GM19324 (cell line): ENCODE measurements around the gene KCNH2.

Experiments
- ATAC-seq: cut with Tn5 transposase; IDR thresholded peaks from one replicate; pipeline ENCODE4 v1.9.1; 2021; ENCODE audit warnings: mild to moderate bottlenecking, moderate library complexity; ENCODE audit not compliant: unreplicated experiment, low FRiP score

The KCNH2 gene

DNA sequence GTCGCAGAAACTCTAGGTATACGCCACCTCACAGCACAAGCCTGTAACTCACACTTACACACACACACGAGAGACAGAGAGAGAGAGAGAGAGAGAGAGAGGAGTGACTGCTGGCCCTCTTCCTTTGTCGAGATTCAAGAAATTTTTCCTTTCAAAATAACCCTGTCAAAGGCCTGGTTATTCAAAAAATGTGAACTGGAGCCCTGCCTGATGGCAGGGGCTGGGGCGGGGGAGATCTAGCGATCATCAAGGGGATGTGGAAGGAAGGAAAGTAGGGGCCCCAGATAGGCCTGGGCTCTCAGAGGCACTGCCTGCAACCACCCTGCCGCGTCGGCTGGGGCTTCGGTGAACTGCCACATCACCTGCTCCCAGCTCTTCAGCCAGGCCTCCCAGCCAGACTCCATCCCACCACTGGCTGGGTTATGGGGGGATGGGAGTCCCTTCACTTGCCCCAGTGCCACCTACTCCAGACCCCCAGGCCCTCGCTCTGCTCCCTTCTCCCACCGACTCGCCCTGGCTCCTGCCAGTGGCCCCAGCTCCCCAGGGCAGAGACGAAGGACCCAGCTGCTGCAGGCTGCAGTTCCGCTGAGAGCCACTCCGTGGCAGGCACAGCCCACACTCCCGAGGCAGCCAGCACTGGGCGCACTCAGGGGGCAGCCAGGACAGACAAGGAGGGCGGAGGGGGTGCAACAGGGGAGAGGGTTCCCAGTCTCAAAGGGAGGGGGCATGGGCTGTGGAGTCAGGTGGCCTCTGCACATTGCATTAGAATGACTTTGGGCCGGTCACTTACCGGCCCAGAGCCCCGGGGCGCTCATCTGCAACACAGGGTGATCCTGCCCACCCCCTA, 15.3 kb downstream of the KCNH2 start:
- peak; percentile 59 for ATAC-seq

DNA sequence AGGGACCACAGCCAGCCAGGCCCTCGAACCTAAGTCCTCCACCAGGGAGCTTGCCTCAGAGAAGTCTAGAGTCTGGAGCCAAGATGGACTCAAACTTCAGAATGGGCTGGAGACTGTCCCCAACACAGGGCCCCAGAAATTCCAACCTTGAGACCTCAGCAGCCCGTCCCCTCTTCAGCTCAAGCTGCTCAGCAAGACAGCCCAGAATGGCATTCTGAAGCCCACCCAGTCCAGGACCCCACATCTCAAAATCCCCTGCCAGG, 15.9 kb downstream of the KCNH2 start:
- ATAC-seq = no peak

DNA sequence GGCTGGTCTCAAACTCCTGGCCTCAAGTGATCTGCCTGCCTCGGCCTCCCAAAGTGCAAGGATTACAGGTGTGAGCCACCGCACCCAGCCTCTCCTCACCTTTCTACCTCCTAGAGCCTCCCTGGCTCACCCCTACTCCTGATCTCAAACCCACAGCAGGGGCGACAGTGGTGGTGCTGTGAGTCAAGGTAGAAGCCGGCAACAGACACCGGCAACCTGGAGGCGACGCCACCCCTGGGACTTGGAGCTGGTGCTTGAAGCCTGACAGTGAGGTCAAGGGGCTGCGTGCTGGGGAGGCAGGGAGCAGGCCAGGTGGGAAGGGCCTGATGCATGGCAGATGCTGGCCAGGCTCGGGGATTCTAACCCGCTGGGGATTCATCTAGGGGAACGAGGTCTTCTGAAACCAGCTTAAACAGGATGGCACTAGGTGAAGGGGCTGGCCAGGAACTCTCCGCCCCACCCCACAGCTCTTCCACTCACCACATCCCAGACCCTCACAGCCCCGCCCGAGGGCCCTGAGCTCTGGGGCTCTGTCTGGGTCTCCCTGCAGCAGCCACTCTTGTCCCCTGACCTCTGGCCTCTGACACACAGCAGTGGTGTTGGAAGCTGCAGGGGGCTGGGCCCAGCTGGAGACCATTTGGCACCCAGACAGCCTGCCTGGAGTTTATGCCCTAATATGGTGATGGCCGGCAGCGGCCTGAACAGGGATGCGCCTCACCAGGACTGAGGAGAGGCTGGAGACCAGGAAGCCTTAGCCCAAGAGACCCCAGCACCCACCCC, 16.4 kb downstream of the KCNH2 start:
- no peak for ATAC-seq

DNA sequence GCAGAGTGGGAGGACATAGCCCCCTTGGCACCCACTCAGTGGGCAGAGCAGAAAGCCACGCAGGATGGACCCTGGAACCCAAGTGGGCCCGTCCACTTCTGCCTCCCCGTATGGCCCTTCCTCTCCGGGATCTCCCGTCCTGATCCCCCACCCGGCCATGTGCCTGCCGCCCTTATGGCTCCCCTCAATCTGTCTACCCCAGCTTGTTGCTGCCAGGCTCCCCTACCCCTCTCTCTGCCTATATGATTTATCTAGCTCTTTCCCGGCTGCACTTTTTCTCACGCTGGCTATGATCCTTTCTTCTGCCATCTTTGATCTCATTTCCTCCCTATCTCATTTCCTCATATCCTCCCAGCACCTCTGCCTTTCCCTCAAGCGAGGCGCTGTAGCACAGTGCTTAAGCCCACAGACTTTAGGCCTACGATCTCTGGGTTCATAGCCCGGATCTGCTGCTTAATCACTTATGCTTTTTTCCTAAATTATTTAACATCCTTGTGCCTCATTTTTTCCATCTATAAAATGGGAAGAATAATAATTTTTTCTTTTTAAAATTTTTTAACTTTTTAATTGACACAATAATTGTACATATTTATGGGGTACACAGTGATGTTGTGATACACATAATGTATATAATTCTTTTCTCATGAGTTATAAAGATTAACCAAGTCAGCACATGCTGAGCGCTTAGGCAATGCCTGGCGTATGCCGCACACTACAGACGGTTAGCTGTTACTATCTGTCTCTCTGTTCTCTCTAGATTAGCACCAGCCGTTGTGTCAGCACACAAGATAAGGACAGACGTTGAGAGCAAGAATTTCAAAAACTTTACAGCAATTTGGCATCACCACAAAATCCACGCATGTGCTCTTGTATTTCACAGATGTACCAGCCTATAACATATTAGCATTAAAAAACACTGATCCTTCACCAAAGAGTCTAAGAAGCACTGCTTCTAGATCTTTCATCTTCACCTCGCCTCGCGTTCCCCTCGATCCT, 18.1 kb downstream of the KCNH2 start:
- no peak for ATAC-seq

DNA sequence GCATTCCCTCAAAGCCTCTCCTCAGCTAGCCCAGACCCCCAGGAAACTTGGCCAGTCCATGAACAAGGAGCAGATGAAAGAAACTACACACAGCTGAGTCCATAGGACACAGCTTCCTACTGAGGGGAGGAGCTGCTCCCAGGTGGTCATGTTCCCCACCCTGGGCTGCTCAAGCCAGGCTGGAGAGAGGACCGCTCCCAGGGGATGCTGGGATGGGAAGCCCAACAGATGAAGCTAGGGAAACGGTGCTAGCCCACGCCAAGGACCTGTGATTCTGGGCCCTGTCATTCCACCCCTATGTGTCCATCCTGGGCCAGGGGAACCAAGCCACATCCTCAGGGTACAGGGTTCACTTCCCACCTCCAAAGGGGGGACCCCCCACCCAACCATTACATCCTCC, 19.0 kb downstream of the KCNH2 start:
- no peak for ATAC-seq

DNA sequence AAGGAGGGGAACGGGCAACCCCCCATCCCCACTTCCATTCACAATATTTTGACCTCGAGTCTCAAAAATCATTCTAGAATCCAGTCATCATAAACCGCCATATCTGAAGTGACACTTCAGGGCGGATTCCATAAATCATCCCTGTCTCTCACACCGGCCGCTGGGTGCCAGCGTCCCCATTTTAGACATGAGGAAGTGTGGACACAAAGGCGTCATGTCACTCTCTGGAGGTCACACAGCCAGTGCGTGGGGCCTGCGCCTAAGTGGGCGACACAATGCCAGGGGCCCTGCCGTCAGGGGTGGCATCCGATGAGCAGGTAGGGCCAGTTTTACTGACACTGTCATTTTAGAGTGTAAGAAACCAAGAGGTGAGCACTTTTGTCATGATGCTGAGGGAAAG, 19.5 kb downstream of the KCNH2 start:
- no peak for ATAC-seq

DNA sequence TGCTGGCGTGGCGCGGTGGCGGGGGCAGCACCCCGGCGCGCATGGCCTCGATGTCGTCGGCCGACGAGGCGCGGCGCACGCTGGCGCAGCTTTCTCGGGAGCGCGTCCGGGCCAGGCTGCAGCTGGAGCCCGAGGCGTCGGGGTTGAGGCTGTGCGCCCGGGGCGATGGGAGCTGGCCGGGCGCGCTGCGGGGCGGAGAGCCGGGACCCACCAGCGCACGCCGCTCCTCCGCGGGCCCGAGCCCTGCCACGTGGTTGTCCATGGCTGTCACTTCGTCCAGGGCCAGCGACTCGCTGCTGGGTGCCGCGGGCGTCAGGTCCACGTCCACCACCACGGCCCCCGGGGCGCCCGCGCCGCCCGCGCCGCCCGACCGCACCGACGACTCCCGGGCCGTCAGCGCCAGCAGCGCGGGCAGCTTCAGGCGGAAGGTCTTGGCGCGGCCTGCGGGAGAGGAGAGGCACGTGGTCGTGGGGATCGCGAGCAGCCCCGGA, 20.0 kb downstream of the KCNH2 start:
- ATAC-seq = no peak

DNA sequence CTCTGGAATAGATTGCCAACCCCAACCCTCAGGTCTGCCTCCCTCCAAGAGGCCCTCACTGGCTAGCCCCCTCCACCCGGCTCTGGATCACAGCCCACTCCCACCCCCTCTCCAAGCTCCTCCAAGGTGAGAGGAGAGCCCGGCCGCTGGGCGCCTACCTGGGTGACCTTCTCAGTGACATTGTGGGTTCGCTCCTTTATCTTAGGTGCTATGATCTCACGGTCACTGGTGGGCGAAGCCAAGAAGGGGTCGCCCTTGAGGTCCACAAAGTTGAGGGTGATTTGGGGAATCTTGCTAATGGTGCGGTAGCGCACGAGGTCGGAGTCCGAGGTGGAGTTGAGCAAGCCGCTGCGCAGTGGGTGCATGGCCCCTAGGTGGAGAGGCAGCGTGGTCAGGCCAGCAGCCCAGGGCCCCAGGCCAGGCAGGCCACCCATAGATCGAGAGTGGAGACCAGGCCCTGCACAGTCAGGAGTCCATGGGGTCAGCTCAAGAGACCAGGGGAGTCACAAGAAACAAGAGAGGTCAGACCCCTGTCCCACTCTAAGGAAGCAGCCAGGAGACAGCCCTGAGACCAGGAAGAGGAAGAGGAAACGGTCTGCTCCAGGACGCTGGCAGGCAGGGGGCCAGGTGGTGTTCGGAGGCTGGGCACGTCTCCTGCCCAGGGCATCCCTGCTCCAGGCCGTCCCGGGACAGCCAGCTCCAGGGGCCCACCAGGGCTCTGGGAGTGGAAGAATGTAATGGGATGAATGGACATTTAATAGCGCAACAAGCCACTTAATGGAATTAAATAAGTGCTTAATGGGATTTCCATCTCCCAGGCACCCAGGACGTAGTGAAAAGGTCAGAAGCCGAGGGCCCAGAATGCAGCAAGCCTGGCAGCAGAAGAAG, 20.7 kb downstream of the KCNH2 start:
- no peak for ATAC-seq

DNA sequence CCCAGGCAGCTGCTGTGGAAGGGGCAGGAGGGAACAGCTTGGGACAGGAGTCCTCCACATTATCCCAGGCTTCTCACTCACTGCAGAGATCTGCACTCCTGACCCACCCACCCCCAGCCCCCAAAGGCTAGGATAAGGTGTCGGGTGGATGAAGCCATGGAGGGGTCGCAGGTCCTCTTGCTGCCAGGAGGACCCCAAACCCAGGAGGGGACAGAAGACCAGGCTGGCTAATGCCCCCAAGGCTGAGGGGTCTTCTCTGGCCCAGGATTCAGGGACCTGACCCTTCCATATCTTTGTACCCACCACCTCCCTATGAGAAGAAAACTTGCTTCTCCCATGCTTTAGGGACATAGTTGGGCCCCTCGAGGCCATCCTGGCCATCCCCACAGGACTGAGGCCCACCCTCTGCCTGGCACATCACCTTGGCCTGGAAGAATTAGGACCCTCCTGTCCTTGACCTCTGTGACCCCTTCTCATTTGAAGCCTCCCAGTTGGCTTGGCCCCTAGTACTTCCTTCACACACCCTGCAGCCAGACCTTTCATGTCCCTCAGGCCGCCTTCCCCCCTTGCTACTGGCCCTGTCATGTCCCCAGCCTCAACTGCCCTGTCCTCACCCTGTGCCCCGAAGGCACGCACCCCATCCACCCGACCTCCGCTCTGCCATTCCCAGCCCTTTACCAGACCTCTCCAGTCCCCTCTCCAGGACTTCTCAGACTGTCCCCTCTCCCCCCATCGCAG, 21.6 kb downstream of the KCNH2 start:
- no peak for ATAC-seq

DNA sequence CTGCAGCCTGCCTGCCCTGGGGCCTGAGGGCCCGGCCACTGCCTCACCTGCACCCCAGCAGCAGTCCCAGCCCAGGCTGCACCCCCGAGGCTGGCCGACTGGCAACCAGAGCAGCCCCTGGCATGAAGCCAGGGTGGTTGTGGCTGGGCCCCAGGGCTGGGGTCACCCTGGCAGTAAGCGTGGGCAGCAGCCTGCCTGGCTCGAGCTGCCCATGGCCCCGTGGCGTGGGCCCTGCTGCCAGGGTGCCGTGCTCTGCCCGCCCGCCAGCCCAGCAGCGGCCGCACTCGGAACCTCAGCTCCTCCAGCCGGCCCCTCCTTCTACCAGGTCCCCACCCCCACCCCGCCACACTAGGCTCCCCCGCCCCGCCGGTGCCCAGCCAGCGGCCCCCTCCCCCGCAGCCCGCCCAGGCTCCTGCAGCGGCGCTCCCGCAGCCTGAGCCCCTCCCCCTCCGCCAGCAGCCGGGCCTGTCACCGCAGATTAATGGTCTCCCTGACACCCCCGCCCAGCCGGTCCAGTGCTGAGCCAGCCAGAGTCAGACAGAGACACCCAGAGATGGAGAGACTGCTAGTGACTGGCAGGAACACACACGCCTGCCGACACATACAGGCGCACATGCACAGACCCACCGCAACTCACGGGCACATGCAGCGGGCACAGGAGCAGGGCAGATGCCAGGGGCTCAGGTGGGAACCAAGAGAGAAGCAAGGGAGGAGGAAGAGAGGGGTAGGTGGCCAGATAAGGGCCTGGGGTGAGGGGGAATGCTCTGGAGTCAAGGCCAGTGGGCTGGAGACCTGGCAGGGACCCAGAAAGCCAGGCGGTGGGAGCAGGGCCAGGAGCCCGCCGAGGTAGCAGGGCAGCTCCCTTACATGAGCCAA, 22.4 kb downstream of the KCNH2 start:
- ATAC-seq = no peak

DNA sequence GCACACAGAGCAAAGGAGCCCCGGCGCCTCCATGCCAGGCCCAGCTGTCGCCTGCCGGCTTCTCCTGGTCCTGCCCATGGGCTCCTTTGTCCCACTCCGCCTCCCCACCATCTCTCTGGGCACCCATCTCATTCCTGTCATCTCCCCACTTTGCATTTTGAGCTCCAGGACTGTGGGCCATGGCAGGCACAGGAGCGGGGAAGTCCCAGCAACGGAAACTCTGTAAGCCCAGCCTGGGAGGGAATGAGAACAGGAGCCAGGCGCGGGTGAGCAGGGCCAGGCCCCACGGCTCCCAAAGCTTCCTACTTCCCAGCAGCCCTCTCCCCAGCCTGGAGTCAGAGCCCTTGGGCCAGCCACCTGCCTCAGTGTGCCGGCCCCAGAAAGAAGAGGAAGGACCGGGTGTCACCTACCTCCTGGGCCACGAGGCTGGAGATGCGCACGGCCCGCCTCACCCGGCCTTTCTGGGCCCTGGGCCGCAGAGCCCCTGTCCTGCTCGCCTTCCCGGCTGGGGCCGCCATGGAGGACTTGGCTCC, 23.1 kb downstream of the KCNH2 start:
- no peak for ATAC-seq

DNA sequence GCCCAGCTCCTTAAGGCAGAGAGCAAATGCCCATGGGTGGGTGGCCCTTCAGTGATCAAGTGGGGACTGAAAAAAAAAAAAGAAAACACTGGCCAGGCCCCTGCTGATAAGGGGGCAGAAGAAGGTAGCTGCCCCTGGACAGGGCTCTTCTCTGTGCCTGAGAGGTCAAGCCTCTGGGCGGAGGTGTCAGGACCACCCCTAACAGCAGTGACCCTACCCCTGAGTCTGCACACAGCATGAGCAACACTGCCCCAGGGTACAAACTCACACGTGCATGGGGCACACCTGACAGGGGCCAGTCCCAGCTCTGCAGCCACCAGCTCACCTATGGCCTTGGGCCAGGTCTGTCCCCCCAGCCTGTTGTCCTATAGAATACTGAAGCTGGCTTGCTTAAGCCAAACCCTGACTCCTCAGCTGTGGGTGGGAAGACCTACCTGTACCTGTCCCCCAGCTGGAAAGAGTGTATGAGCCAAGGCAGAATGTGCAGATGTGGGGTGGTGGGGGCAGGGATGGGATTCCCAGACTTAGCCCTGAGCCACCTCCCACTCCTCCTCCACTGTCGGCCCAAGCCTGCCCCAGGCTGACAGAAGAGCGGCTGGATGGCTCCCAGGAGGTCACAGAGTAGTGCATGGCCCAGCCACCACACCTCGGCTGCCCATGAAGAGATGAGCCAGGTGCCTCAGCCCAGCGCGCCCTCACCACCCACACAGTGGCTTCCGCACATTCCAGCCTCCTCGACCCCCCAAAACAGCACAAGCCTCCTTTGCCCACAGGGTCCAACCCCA, 23.7 kb downstream of the KCNH2 start:
- ATAC-seq = no peak

DNA sequence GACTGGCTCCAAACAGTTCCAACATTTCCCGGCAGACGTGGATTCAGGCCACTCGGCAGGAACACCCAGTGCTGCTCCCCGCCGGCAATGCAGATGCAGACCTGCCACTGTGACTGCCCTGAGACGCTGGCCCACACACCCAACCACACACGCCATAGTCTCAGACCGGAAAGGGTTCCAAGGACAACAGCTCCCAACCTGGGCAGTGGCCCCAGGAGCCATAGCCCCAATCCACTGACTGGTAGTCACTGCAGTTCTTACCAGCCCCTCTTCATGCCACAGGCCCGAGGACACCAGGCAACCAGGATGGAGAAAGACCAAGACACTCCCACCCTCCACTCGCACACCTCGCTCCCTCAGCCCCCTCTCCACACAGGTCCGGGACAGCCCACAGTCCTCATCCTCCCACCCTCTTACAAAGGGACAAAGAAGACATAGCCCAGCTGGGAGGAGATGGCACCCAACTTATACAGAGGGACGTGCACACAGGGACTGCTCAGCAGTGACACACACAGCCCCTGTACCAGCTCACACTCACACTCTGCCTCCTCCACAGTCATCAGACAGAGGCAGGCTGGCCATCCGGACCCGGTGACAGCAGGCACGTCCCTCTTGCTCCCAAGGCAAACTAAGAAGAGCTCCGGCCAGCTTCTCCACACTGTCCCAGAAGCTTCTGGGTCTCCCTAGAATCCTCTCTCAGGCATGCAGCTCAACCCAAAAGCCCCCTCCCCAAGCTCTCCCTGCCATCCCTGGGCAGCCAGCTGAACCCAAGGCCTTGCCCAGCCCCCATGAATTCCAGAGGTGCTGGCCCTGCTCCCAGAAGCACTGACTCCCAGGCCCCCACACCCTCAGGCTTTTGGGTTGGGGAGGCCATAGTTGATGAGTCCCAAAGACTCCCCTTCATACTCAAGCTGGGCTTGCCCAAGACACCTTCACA, 24.8 kb downstream of the KCNH2 start:
- no peak for ATAC-seq

DNA sequence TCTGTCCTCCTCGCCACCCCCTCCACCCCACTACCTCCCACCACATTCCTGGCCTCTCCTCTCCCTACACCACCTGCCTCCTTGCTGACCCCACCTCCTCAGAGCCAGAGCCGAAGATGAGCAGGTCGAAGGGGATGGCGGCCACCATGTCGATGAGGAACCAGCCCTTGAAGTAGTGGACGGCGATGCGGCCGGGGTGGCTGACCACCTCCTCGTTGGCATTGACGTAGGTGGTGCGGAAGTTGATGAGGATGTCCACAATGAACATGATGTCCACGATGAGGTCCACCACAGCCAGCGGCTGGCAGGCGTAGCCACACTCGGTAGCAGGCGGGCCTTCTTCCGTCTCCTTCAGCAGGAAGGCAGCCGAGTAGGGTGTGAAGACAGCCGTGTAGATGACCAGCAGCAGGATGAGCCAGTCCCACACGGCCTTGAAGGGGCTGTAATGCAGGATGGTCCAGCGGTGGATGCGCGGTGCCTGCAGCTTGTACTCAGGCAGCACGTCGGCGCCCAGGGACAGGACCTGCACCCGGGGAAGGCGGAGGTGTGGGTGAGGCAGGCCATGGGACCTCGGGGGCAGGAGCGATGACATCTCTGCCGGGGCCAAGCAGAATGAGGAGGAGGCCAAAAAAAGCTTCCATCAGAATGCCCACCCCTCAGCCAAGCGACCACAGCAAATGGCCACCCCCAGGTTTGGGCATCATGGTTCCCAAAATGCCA, 25.6 kb downstream of the KCNH2 start:
- no peak for ATAC-seq

DNA sequence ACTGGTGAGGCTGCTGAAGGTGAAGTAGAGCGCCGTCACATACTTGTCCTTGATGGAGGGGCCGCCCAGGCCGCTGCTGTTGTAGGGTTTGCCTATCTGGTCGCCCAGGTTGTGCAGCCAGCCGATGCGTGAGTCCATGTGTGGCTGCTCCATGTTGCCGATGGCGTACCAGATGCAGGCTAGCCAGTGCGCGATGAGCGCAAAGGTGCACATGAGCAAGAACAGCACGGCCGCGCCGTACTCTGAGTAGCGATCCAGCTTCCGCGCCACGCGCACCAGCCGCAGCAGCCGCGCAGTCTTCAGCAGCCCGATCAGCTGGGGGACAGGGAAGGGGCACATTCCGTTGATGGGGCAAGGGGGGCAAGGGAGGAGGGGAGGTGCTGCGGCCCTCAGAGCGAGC, 26.6 kb downstream of the KCNH2 start:
- no peak for ATAC-seq

DNA sequence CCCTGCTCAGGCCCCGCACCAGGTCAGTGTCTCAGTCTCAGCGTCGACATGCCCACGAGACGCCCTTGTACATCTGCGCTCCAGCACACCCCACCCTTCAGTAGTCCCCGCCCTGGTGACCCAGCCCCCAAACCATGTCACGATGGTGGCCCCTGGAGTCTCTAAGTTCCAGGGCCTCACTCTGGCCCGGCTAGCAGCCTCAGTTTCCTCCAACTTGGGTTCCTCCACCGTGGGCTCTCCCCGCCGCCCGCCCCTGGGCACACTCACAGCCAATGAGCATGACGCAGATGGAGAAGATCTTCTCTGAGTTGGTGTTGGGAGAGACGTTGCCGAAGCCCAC, 27.0 kb downstream of the KCNH2 start:
- ATAC-seq = no peak
